Measurements from ENCODE around the gene POPDC2.

The POPDC2 gene

DNA sequence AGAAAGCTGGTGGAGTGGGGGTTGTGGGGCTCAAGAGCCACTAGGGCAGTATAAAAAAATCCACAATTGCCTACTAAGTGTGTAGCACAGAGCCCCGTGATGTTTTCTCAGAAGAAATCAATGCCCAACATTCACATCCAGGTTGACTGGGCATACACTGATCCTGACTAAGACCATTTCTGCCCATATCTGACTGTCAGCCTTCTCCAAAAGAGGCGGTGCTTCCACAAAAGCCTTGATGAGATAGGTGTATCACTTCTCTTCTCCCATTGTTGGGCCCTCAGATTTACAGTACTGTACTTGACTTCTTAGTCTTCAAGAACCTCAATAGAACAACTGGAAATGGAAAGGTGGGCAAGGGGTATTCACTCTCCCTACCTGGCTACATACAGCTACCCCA is 1.4 kb downstream of the POPDC2 start:
- no peaks in the 10 kb centered on the region for H3K4me1 ChIP-seq (ENCODE audit: control insufficient read depth, insufficient read depth, low read length)
- H3K9me3 ChIP-seq (ENCODE audit: control insufficient read depth, insufficient read depth, low read depth, low read length), result no peaks in the 10 kb centered on the region
- ChIA-PET CTCF (no interaction called here), POLR2A (interaction anchor here (0.9 kb wide), 1 partner anchor 195 kb away, joined by 3 read pairs; the partner anchor contains the start of gene TMEM39A)
- TF ChIP-seq TCF7L2 (IDR thresholded peaks at IDR 0.05; ENCODE audit: borderline replicate concordance, low read depth, low read length) (no peak), SCRT1 (tag by site-specific recombination; IDR thresholded peaks at IDR 0.05; ENCODE audit: borderline replicate concordance) (no peak), EGR2 (tag by site-specific recombination; IDR thresholded peaks at IDR 0.05; ENCODE audit: low read depth) (no peak), ZNF501 (tag by site-specific recombination; IDR thresholded peaks at IDR 0.05) (no peak), GFI1B (tag by site-specific recombination; IDR thresholded peaks at IDR 0.05) (no peak), ZFHX2 (tag by site-specific recombination; conservative IDR thresholded peaks at IDR 0.05) (no peak), SP3 (tag by site-specific recombination; IDR thresholded peaks at IDR 0.05) (no peak), ZBTB8A (tag by site-specific recombination; IDR thresholded peaks at IDR 0.05) (no peak)
- TF ChIP-seq, protein P1, sequence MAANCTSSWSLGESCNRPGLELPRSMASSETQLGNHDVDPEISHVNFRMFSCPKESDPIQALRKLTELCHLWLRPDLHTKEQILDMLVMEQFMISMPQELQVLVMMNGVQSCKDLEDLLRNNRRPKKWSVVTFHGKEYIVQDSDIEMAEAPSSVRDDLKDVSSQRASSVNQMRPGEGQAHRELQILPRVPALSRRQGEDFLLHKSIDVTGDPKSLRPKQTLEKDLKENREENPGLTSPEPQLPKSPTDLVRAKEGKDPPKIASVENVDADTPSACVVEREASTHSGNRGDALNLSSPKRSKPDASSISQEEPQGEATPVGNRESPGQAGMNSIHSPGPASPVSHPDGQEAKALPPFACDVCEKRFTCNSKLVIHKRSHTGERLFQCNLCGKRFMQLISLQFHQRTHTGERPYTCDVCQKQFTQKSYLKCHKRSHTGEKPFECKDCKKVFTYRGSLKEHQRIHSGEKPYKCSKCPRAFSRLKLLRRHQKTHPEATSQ (tag by site-specific recombination; IDR thresholded peaks at IDR 0.05), result no peak
- TF ChIP-seq, protein P2, sequence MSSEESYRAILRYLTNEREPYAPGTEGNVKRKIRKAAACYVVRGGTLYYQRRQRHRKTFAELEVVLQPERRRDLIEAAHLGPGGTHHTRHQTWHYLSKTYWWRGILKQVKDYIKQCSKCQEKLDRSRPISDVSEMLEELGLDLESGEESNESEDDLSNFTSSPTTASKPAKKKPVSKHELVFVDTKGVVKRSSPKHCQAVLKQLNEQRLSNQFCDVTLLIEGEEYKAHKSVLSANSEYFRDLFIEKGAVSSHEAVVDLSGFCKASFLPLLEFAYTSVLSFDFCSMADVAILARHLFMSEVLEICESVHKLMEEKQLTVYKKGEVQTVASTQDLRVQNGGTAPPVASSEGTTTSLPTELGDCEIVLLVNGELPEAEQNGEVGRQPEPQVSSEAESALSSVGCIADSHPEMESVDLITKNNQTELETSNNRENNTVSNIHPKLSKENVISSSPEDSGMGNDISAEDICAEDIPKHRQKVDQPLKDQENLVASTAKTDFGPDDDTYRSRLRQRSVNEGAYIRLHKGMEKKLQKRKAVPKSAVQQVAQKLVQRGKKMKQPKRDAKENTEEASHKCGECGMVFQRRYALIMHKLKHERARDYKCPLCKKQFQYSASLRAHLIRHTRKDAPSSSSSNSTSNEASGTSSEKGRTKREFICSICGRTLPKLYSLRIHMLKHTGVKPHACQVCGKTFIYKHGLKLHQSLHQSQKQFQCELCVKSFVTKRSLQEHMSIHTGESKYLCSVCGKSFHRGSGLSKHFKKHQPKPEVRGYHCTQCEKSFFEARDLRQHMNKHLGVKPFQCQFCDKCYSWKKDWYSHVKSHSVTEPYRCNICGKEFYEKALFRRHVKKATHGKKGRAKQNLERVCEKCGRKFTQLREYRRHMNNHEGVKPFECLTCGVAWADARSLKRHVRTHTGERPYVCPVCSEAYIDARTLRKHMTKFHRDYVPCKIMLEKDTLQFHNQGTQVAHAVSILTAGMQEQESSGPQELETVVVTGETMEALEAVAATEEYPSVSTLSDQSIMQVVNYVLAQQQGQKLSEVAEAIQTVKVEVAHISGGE (tag by site-specific recombination; conservative IDR thresholded peaks at IDR 0.05; ENCODE audit: low read depth), result no peak
- H3K27ac ChIP-seq (ENCODE audit: extremely low read depth, low read depth, low read length), result no peak overlapping the region
- H3K4me3 ChIP-seq (ENCODE audit: low read depth, low read length), result no peak overlapping the region
- no peaks in the 10 kb centered on the region for H3K36me3 ChIP-seq (ENCODE audit: control insufficient read depth in 2 of 2, insufficient read depth in 1 of 2, low read length in 2 of 2)

DNA sequence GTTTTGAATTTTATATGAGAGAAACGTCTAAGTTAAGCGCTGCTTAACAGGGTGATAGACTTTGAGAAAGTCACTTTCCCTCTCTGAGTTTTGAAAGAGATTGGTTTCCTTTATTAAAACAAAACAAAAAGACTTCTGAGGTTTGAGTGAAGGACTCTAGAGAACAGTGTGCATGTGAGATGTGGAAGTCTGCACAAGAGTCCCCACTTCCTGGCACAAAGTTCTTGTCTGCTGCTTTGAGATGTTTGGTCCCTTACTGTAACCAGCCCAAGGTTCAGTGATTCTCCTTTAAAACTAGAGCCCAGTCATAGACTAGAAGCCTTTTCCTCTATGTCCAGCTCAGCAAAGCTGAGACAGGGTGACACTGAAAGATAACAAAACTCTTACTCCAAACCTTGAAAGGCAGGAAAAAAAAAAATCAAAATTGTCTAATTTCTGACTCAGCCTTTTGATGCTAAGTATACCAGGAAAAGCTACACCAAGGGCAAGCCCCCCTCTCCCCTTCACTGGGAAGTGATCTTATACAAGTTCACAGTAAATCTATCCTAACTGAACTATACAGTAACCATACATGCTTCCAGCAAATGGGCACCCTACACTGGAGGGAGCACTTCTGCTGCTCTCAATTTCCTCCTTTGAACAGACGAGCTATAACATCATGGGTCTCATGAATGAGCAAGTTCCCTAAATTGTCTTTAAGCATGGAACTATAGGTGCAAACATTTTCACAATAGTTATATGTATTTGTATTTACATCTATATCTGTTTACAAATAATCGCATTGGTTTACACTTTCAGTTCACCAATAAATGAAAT is 2.3 kb downstream of the POPDC2 start:
- Histone ChIP-seq H3K27ac (ENCODE audit: extremely low read depth, low read depth, low read length) (no peak overlapping the region), H3K9me3 (ENCODE audit: control insufficient read depth, insufficient read depth, low read depth, low read length) (no peaks in the 10 kb centered on the region), H3K36me3 (ENCODE audit: control insufficient read depth in 2 of 2, insufficient read depth in 1 of 2, low read length in 2 of 2) (no peaks in the 10 kb centered on the region), H3K4me3 (ENCODE audit: low read depth, low read length) (no peak overlapping the region), H3K4me1 (ENCODE audit: control insufficient read depth, insufficient read depth, low read length) (no peaks in the 10 kb centered on the region)
- ChIA-PET CTCF (no interaction called here), POLR2A (no interaction called here)
- TF ChIP-seq ZNF600 (tag by site-specific recombination; IDR thresholded peaks at IDR 0.05) (no peak), ZBTB8A (tag by site-specific recombination; IDR thresholded peaks at IDR 0.05) (no peak), ZBTB20 (tag by site-specific recombination; IDR thresholded peaks at IDR 0.05) (no peak), ZNF768 (tag by site-specific recombination; IDR thresholded peaks at IDR 0.05) (no peak), ZEB2 (tag by site-specific recombination; IDR thresholded peaks at IDR 0.05) (no peak), ZNF473 (tag by site-specific recombination; IDR thresholded peaks at IDR 0.05) (no peak), ZNF791 (tag by site-specific recombination; IDR thresholded peaks at IDR 0.05) (no peak)
- TF ChIP-seq, protein P3, sequence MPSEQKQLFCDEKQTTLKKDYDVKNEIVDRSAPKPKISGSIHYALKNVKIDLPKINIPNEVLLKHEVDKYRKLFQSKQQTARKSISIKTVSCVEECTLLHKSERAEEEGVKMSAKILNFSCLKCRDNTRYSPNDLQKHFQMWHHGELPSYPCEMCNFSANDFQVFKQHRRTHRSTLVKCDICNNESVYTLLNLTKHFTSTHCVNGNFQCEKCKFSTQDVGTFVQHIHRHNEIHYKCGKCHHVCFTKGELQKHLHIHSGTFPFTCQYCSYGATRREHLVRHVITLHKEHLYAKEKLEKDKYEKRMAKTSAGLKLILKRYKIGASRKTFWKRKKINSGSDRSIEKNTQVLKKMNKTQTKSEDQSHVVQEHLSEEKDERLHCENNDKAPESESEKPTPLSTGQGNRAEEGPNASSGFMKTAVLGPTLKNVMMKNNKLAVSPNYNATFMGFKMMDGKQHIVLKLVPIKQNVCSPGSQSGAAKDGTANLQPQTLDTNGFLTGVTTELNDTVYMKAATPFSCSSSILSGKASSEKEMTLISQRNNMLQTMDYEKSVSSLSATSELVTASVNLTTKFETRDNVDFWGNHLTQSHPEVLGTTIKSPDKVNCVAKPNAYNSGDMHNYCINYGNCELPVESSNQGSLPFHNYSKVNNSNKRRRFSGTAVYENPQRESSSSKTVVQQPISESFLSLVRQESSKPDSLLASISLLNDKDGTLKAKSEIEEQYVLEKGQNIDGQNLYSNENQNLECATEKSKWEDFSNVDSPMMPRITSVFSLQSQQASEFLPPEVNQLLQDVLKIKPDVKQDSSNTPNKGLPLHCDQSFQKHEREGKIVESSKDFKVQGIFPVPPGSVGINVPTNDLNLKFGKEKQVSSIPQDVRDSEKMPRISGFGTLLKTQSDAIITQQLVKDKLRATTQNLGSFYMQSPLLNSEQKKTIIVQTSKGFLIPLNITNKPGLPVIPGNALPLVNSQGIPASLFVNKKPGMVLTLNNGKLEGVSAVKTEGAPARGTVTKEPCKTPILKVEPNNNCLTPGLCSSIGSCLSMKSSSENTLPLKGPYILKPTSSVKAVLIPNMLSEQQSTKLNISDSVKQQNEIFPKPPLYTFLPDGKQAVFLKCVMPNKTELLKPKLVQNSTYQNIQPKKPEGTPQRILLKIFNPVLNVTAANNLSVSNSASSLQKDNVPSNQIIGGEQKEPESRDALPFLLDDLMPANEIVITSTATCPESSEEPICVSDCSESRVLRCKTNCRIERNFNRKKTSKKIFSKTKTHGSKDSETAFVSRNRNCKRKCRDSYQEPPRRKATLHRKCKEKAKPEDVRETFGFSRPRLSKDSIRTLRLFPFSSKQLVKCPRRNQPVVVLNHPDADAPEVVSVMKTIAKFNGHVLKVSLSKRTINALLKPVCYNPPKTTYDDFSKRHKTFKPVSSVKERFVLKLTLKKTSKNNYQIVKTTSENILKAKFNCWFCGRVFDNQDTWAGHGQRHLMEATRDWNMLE (tag by site-specific recombination; conservative IDR thresholded peaks at IDR 0.05; ENCODE audit: low read depth), result no peak
